ENCODE data around the gene ATP23. TPM values are rescaled to one million over a fixed set of nuclear protein-coding genes. Genes with fewer than 3 reads are reported as not detected.

The ATP23 gene
- total and polyA plus RNA-seq, 5 experiments from 2014 or later = 7.3 to 29.1 (median 19.4) TPM

- Mint-ChIP-seq H3K27me3 (no peaks in the 10 kb centered on the region), H3K4me1 (peaks cover 32 to 56% (median 53%) of the 10 kb centered on the region in 4 donors), H3K9me3 (no peaks in the 10 kb centered on the region), H3K36me3 (no peaks in the 10 kb centered on the region), H3K27ac (peak overlapping the region; percentile 89 to 97 (median 95)), H3K4me3 (peak overlapping the region in 9 of 10 donors; percentile 71 to 87 (median 82))
- POLR2A ChIA-PET = interaction anchor here (0.5 to 1.6 kb wide), 7 partner anchors 51 to 116 kb away, joined by 3 to 12 read pairs (median 5); partner anchors contain the start of genes AVIL, CTDSP2 and TSFM
- ATAC-seq (no peak), DNase-seq (no peak)
Observed at GRCh38 chr12:57898308-57898970, 42.9 kb upstream of the ATP23 start.

- DNase-seq = peak; percentile 39 to 81 (median 66)
- Mint-ChIP-seq H3K27ac (peak overlapping the region; percentile 89 to 97 (median 95)), H3K36me3 (no peaks in the 10 kb centered on the region), H3K4me1 (peaks cover 32 to 54% (median 52%) of the 10 kb centered on the region in 4 donors), H3K4me3 (peak overlapping the region; percentile 12 to 87 (median 78)), H3K9me3 (no peaks in the 10 kb centered on the region), H3K27me3 (no peaks in the 10 kb centered on the region)
- peak; percentile 85 to 92 for ATAC-seq
- POLR2A ChIA-PET = interaction anchor here (0.5 to 1.6 kb wide), 8 partner anchors 52 to 117 kb away, joined by 3 to 12 read pairs (median 4); partner anchors contain the start of genes AVIL, CTDSP2 and TSFM
Observed at GRCh38 chr12:57899010-57899662, 42.2 kb upstream of the ATP23 start.

- ATAC-seq (no peak), DNase-seq (no peak)
- Mint-ChIP-seq H3K27ac (peak overlapping the region in 3 of 10 donors; percentile 4 to 73 (median 4)), H3K9me3 (no peaks in the 10 kb centered on the region), H3K4me1 (peaks cover 17 to 29% (median 27%) of the 10 kb centered on the region in 4 donors), H3K36me3 (no peaks in the 10 kb centered on the region), H3K4me3 (no peak overlapping the region), H3K27me3 (peaks cover 2 to 22% (median 7%) of the 10 kb centered on the region in 5 donors)
- POLR2A ChIA-PET = no interaction called here
Observed at GRCh38 chr12:57902478-57902969, 38.8 kb upstream of the ATP23 start.

GRCh38 chr12:57904426-57904825 is 36.9 kb upstream of the ATP23 start:
- peaks cover 3 to 33% (median 7%) of the 10 kb centered on the region in 5 donors for H3K27me3 Mint-ChIP-seq
- POLR2A ChIA-PET = interaction anchor here (1.0 to 1.1 kb wide), 2 partner anchors 60 to 71 kb away, joined by 3 read pairs; no protein-coding TSS in a partner anchor

GRCh38 chr12:57904848-57905811 is 36.2 kb upstream of the ATP23 start:
- no peaks in the 10 kb centered on the region for H3K9me3 Mint-ChIP-seq
- DNase-seq (peak; percentile 66 to 89 (median 81)), ATAC-seq (peak; percentile 97 to 98)
- POLR2A ChIA-PET = interaction anchor here (0.6 to 1.1 kb wide), 4 partner anchors 61 to 144 kb away, joined by 3 read pairs; no protein-coding TSS in a partner anchor
- H3K4me3 Mint-ChIP-seq = peak overlapping the region in 9 of 10 donors; percentile 30 to 75 (median 54)
- no peaks in the 10 kb centered on the region for H3K36me3 Mint-ChIP-seq
- peaks cover 5 to 7% (median 5%) of the 10 kb centered on the region in 4 donors for H3K4me1 Mint-ChIP-seq
- H3K27me3 Mint-ChIP-seq = peaks cover 3 to 33% (median 7%) of the 10 kb centered on the region in 5 donors
- peak overlapping the region in 3 of 10 donors; percentile 22 to 71 (median 35) for H3K27ac Mint-ChIP-seq

More at GRCh38 chr12:57904426-57904825, 36.9 kb upstream of the ATP23 start:
- H3K4me3 Mint-ChIP-seq = no peak overlapping the region
- no peaks in the 10 kb centered on the region for H3K36me3 Mint-ChIP-seq
- DNase-seq (no peak), ATAC-seq (no peak)
- H3K4me1 Mint-ChIP-seq = peaks cover 5 to 10% (median 8%) of the 10 kb centered on the region in 4 donors
- no peak overlapping the region for H3K27ac Mint-ChIP-seq
- no peaks in the 10 kb centered on the region for H3K9me3 Mint-ChIP-seq

GRCh38 chr12:57905812-57906475 is 35.4 kb upstream of the ATP23 start:
- POLR2A ChIA-PET = interaction anchor here (0.6 to 0.9 kb wide), 2 partner anchors 94 to 107 kb away, joined by 3 read pairs; no protein-coding TSS in a partner anchor
- no peak for DNase-seq
- no peak for ATAC-seq

GRCh38 chr12:57906821-57907220 is 34.5 kb upstream of the ATP23 start:
- peak overlapping the region in 2 of 10 donors; percentile 3 to 22 for H3K27ac Mint-ChIP-seq

More at GRCh38 chr12:57905812-57906475, 35.4 kb upstream of the ATP23 start:
- peaks cover 4 to 33% (median 7%) of the 10 kb centered on the region in 5 donors for H3K27me3 Mint-ChIP-seq
- no peaks in the 10 kb centered on the region for H3K36me3 Mint-ChIP-seq
- H3K27ac Mint-ChIP-seq = no peak overlapping the region
- peaks cover 5 to 7% (median 5%) of the 10 kb centered on the region in 4 donors for H3K4me1 Mint-ChIP-seq
- no peaks in the 10 kb centered on the region for H3K9me3 Mint-ChIP-seq
- no peak overlapping the region for H3K4me3 Mint-ChIP-seq

GRCh38 chr12:57907281-57907680 is 34.1 kb upstream of the ATP23 start:
- no peak overlapping the region for H3K4me3 Mint-ChIP-seq
- no peaks in the 10 kb centered on the region for H3K36me3 Mint-ChIP-seq
- peak overlapping the region in 1 of 10 donors; percentile 3 for H3K27ac Mint-ChIP-seq
- POLR2A ChIA-PET = no interaction called here
- peaks cover 5 to 7% (median 5%) of the 10 kb centered on the region in 4 donors for H3K4me1 Mint-ChIP-seq
- H3K9me3 Mint-ChIP-seq = no peaks in the 10 kb centered on the region
- ATAC-seq = no peak
- DNase-seq = no peak
- peaks cover 4 to 33% (median 7%) of the 10 kb centered on the region in 5 donors for H3K27me3 Mint-ChIP-seq

More at GRCh38 chr12:57906821-57907220, 34.5 kb upstream of the ATP23 start:
- ATAC-seq (no peak), DNase-seq (no peak)
- H3K4me1 Mint-ChIP-seq = peaks cover 5 to 7% (median 5%) of the 10 kb centered on the region in 4 donors
- POLR2A ChIA-PET = interaction anchor here (0.9 kb wide), 1 partner anchor 107 kb away, joined by 3 read pairs; no protein-coding TSS in a partner anchor
- H3K27me3 Mint-ChIP-seq = peaks cover 4 to 33% (median 7%) of the 10 kb centered on the region in 5 donors
- H3K36me3 Mint-ChIP-seq = no peaks in the 10 kb centered on the region
- H3K4me3 Mint-ChIP-seq = no peak overlapping the region
- no peaks in the 10 kb centered on the region for H3K9me3 Mint-ChIP-seq

- ATAC-seq (no peak), DNase-seq (no peak)
- peak overlapping the region in 2 of 10 donors; percentile 3 to 16 for H3K27ac Mint-ChIP-seq
- H3K36me3 Mint-ChIP-seq = no peaks in the 10 kb centered on the region
- H3K27me3 Mint-ChIP-seq = peaks cover 4 to 33% (median 7%) of the 10 kb centered on the region in 5 donors
- H3K4me3 Mint-ChIP-seq = no peak overlapping the region
- no peaks in the 10 kb centered on the region for H3K9me3 Mint-ChIP-seq
- POLR2A ChIA-PET = no interaction called here
- peaks cover 5 to 7% (median 5%) of the 10 kb centered on the region in 4 donors for H3K4me1 Mint-ChIP-seq
Observed at GRCh38 chr12:57908511-57908910, 32.9 kb upstream of the ATP23 start.

- H3K4me3 Mint-ChIP-seq = no peak overlapping the region
- POLR2A ChIA-PET = no interaction called here
- H3K27me3 Mint-ChIP-seq = peaks cover 4 to 33% (median 7%) of the 10 kb centered on the region in 5 donors
- no peak overlapping the region for H3K27ac Mint-ChIP-seq
- no peak for ATAC-seq
- H3K4me1 Mint-ChIP-seq = peaks cover 5 to 7% (median 5%) of the 10 kb centered on the region in 4 donors
- no peak for DNase-seq
- H3K36me3 Mint-ChIP-seq = no peaks in the 10 kb centered on the region
- no peaks in the 10 kb centered on the region for H3K9me3 Mint-ChIP-seq
Observed at GRCh38 chr12:57909056-57909455, 32.3 kb upstream of the ATP23 start.

- H3K27ac Mint-ChIP-seq = no peak overlapping the region
- H3K36me3 Mint-ChIP-seq = no peaks in the 10 kb centered on the region
- no peak overlapping the region for H3K4me3 Mint-ChIP-seq
- peaks cover 5 to 7% (median 5%) of the 10 kb centered on the region in 4 donors for H3K4me1 Mint-ChIP-seq
- peaks cover 4 to 33% (median 7%) of the 10 kb centered on the region in 5 donors for H3K27me3 Mint-ChIP-seq
- ATAC-seq = no peak
- DNase-seq = no peak
- POLR2A ChIA-PET = no interaction called here
- no peaks in the 10 kb centered on the region for H3K9me3 Mint-ChIP-seq
Observed at GRCh38 chr12:57909611-57910010, 31.8 kb upstream of the ATP23 start.
